GM18858 (cell line): ENCODE measurements around the gene WNT4.

Experiments
- ATAC-seq: cut with Tn5 transposase; IDR thresholded peaks from one replicate; pipeline ENCODE4 v1.9.1; 2021; ENCODE audit not compliant: unreplicated experiment

WNT4 gene

DNA sequence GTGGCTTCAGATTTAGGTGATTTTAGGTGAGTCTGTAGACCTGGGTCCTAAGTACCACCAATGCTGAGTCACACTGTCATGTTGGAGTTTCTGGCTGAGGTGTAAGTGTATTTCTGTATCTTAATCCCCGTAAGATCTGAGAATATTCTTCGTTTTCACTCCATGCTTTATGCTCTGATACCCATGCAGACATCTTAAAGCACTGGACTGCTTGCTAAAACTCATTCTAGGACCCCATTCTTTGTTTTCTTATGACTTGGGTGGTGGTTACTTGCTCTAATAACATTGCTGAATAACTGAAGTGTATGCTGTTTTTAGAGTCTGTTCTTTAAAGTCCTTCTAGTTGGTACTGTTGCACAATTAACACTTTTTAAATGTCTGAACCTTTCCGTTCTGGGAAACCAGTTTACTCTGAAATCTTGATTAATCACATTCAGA is 53.7 kb downstream of the WNT4 start:
- ATAC-seq = no peak

DNA sequence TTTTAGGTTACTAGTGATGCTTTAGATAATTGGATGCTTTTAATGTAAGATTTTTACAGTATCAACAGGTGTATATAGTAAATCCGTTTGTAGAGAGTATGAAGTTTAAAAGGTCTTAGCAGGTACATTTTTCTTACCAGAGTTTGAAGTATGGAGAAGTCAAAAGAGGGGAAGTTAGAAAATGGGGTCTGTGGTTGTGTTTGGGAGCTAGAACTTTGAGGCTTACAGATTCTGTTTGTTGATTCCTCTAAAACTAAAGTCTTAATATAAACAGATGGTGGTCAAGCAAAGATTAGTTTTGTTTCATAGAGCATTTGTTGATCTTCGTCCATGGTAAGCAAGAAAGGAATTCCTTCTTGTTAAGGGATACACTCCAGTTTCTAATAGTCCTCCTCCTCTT is 54.6 kb downstream of the WNT4 start:
- ATAC-seq = no peak

- ATAC-seq = no peak
These were observed 62.7 kb downstream of the WNT4 start for GRCh38 chr1:22080191-22080590.

DNA sequence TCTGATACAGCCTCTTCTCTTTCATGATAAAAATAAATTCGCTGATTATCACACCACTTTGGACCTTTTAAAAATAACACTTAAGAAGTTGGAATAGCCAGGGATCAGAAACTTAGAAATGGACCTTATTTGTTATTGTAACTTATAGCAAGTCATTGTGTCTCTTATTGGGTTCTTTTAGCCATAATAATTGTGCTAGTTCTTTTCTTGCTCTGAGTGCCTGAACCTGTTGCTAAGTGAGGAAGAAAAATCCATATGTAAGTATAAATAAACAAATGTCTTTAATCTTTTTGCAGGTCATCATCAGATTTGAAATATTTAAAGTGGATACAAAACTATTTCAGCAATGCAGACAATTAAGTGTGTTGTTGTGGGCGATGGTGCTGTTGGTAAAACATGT is 64.8 kb downstream of the WNT4 start:
- no peak for ATAC-seq

DNA sequence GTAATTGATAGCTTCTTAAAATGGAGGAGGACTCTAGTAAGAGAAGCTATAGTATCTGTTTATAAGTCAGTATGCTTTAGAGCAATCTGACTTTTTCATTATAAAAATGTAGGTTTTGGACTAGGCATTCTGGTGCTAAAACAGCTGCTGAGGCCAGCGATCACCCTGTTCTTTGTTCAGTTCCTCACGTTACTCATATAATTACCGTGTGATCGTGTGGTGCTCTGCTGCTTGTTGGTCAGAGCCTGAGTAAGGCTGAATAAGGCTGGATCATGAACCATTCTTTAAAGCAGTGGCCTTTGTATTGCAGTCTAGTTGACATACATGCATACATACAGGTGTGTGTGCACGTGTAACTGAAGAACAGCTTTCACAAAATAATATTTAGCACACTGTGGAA is 65.2 kb downstream of the WNT4 start:
- no peak for ATAC-seq

GRCh38 chr1:22076346-22076745 is 66.6 kb downstream of the WNT4 start:
- ATAC-seq = no peak

GRCh38 chr1:22075718-22076117 is 67.2 kb downstream of the WNT4 start:
- ATAC-seq = no peak

DNA sequence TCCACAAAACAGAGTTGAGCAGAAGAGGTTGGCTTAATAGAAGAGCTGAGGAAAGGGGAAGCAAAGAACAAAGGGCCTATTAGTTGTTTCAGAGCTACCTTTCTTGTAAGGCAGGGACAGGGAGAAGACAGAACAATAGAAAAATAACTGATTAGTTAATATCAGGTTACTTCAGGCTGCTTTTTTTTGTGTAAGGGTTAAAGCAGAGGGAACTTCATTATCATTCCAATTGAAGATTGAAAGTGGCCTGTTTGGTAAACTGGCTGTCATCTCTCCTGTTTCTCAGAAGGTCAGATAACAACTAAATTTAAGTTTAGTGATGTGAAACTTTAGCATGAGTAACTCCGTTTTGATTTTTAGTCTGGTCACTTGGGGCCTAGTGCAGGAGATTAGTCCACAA is 68.1 kb downstream of the WNT4 start:
- ATAC-seq = no peak

DNA sequence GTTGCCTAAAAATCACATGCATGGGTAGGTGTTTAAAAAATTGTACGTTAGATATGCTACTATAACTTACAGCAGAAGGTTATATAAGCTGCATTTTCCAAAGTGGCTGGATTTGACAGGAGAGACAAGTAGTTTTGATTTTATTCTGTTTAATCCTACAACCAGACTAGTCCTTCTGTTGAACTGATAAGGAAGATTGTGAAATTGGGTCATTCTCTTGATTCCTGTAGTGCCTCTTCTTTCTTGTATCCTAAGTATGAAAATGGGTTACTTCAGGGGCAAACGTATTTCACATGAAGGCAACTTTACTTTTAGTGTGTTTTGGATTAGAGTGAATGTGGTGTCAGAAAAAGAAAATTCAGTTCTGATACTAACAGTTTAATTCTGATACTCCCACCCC is 71.4 kb downstream of the WNT4 start:
- no peak for ATAC-seq
